ENCODE results near the gene ITGB5.

The ITGB5 gene

DNA sequence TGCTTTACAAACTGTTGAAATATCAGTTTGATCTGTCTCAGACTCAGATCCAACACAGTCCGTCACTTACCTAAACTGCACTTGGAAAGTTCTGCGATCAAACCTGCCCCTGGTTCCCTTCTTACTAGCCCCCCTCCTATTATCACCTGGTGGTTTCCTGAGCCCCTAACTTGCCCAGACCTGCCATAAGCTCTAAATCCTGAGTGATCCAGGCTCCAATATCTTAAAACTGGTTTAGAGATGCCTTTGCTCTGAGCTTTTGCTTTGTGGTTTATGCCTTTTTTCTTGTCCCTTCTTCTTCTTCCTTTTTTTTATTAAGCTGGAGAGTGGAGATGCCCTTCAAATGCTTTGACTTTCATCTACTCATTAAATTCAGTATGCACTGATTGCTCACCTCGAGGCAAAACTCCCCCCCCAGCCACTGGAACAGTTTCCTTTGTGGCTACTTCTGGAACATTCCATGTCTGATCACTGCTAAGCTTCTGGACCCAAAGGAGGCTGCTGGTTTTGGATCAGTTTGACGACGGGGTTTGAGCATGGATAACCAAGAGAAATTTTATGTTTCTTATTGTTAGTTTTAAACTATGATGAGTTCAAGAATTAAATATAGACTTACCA lies 3.5 kb upstream of the ITGB5 start:
- DNase-seq, result no peak

- DNase-seq, result no peak
Observed at GRCh38 chr3:124888482-124889441, 1.6 kb upstream of the ITGB5 start.

- DNase-seq, result no peak
Observed at GRCh38 chr3:124887932-124888298, 750 bp upstream of the ITGB5 start.

DNA sequence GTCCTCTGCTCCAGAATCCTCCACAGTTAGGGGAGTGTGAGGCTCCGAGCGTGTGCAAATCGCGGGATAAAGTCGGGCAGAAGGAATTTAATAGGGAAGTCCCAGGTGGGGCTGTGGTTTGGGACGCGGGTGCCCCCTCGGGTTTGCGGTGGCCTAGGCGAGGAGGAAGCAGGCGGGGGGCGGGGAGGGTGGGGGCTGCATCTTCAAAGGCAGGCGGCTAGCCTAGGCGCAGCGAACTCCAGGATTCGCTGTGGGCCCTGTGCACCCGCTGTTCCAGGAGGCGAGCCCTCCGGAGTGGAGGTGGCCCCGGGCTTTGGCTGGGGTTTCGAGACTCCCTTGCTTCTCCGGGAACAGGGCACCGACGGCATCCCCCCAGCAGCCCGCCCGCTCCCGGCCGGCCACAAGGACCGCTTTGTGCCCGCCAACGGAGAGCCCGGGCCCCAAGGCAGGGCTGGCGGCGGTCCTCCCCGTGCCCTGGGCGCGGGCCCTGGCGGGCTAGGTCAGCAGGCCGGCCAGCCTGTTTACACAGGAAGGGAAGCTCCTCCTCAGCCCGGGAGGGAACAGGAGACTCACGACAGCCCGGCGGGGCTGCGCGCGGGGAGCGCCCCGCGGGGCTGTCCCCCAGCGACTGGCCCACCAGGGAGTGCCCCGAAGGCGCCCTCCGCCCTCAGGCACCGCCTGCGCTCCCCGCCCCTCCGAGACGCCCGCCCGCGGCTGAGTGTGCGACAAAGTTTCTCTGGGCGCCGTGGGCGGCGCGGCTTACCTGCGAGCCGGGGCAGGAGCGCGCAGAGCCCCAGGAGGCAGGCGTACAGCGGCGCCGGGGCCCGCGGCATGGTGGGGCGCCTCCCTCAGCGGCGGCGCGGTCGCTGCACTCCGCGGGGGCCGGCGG lies 753 bp downstream of the ITGB5 start:
- peak; percentile 27 to 47 for DNase-seq

DNA sequence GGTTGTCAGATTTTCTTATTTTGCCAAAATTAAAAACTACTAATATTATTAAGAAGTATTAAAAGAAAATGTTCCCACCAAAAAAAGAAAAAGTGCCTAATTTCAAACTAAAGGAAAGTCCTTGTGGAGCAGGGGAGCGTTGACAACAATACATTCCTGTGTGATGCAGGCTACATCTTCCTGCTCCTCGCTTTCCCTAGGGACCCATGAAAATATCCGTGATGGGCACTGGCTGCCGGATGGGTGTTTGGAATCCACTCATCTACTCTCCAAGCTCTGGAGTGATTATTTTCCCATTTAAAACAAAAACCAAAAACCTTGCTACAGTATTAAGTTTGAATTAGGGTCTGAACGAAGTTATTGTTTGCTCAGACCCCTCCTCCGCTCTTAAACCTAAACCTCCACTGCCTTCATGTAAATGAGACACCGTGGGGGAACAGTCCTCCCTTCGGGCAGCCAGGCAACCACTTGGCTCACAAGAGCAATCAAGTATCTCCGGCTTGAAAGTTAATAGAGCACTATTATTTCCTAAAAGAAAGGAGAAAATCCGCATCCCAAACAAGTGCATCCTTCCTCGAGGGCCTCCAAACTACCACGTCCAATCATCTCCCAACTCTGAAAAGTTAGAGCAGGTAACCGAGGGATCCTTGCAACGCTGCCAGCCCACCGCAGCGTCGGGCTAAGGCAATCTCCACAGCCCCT lies 1.5 kb downstream of the ITGB5 start:
- DNase-seq, result peak in 1 of 2 experiments; percentile 47

GRCh38 chr3:124884474-124885101 lies 2.6 kb downstream of the ITGB5 start:
- DNase-seq, result no peak

- DNase-seq, result no peak
Observed at GRCh38 chr3:124883766-124884473, 3.2 kb downstream of the ITGB5 start.

DNA sequence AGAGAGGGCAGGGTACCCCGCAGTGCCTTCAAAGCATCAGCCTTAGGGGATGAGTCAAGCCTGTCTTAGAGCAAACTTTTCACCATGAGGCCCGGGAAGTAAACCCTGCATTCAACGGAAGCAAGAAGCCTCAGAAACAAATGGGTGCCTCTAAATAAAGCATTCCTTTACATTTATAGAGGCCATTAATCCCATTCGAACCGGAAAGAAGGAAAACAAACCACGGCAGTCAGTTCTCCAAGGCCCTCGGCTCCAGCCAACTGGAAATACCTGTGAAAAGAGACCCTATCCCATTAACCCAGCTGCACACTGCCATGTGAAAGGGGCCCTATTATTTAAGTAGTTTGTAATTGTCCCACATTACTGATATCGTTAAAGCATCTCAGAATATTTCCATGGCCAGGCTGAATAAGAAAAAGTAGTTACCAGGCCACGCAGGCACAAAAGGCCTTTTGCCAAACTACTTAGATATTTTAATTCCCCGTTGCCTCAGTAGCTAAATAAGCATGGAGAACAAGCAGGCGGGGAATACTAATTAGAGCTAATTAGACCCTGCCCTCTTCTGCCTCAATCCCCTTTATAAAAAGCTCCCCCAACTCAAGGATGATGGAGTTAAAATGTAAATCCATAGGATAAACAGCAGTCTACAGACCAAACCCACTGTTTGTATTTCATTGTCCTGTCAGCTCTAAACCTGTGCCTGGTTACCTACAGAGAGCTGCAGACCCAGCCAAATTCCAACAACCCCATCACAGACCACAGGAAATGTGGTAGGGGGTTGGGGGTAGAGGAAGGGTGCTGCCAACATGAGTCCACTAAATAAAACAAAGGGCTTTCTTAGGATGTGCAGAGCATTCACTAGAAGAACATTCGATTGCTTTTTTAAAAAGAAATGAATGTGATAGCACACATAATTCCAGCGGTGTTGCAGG lies 4.1 kb downstream of the ITGB5 start:
- no peak for DNase-seq

DNA sequence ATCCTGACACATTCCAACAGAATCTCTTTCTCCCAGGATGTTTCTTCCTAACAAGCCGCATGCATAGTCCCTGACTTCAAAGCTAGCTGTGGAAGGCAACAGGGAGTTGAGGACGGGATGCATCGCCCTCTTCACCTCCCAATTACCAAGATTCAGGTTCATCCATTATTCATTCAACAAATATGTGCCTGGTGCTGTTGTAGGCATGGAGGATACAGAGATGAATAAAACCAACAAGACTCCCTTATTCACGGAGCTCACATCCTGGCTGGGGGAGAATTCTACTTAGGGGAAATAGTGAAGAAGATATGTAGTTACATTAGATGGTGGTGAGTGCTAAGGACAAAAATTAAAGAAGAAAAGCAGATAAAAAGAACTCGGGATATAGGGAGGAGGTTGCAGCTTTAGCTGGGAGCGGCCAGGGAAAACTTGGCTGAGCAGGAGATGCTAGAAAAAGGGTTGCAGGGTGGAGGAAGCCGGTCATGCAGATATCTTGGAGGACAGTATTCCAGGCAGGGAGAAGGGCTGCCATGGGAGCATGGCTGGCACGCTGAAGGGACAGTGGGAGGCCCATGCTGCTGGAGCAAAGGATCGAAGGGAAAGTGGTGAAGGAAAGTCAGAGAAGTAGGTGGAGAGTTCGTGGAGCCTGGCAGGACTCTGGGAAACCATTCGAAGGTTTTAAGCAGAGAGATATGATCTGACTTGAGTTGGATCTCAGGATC lies 5.0 kb downstream of the ITGB5 start:
- no peak for DNase-seq

DNA sequence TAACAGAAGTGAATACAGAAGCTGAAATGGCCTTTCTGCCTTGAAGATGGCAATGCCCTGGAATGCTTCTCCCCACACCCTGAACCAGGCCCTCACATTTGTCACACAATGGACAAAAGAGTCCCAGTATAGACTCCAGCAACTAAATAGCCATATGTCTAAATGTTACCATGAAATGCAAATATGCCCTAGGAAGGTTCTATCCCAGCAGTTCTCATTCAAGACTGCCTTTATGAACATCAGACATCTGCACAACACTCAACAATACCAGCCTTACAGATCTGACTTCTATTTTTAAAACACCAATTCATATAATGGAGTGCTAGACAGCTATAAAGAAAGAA lies 7.9 kb downstream of the ITGB5 start:
- no peak for DNase-seq

- DNase-seq, result peak; percentile 93 to 100
Observed at GRCh38 chr3:124878561-124879336, 8.4 kb downstream of the ITGB5 start.

DNA sequence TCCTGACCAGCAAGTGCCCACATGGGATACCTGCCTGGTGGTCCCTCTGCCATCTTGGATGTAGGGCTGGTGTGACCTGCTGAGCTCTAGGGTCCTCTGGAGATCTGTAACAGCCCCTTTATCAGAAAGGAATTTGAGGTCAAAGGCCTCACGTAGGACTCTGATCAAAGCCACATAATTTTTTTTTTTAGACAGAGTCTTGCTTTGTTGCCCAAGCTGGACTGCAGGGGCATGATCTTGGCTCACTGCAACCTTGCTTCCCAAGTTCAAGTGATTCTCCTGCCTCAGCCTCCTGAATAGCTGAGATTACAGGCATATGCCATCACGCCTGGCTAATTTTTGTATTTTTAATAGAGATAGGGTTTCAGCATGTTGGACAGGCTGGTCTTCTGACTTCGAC lies 9.5 kb downstream of the ITGB5 start:
- no peak for DNase-seq

DNA sequence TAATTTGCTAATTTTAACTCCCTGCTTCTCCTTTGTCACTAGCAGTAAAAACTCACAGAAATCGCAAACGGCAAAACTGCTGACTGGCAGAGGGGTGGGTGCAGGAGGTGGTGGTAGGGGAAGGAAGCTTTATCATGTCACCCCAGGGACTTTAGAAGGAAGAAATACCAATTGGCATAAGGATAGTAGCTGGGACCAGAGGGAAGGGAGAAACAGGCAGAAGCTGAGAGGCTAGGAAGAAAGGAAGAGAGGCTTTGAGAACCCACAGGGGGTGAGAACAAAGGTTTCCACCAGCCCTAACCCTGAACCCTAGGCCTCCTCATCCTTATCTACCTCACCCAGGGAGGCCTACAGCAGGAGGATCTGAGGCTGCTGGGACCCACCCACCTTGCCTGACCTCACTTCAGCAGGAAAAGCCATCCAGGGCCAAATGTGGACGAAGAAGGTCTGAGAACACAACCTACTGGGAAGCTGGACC lies 10.7 kb downstream of the ITGB5 start:
- no peak for DNase-seq

DNA sequence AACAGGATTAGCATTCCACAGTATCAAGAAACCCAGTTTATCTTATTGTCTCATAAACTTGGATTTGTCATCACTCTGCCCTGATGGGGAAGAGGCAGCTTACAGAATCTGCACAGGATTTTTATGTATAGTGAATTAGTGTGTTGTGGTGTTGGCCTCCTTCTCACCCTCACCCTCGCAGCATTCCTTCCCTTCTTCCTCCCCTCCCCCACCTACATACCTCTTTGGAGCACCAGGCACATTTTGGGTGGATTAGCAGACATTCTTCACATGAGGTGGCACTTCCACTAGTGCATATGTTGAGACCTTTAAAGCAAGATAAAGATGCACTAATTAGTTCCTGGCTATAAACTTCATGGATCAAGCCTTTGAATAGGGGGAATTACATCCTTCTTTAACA lies 13.9 kb downstream of the ITGB5 start:
- no peak for DNase-seq

- no peak for DNase-seq
Observed at GRCh38 chr3:124867511-124867910, 19.7 kb downstream of the ITGB5 start.

- DNase-seq, result no peak
Observed at GRCh38 chr3:124862006-124862405, 25.2 kb downstream of the ITGB5 start.

DNA sequence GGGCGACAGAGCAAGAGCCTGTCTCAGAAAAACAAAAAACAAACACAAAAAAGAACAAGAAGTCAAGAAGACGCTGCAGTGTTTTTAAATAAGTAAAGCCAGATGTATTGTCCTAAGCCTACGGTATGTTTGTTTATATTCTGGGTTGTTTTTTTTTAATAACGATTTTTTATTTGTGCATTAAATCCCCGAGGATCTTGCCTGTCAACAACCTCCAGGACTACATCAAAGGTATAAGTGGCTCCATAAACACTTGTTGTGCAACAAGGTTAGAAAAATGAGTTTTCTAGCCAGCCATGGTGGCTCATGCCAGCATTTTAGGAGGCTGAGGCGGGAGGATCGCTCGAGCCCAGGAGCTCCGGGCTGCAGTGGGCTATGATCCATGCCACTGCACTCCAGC lies 26.1 kb downstream of the ITGB5 start:
- no peak for DNase-seq

DNA sequence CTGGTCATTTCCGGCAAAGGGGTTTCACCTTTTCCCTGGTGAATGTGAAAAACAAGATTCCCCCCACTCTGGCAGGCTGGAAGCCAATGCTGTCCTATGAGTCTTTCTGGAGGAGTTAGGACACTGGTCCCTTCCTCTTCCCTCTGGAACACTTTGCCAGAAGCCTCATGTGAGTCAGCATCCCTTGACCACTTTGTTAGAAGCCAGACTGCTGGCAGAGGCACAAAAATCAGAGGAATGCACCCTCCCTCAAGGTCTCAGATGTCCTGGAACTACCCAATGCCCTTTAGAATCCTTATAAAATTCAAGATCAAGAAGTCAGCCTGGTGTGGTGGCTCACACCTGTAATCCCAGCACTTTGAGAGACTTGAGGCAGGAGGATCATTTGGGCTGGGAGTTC lies 26.6 kb downstream of the ITGB5 start:
- DNase-seq, result peak; percentile 85 to 97

GRCh38 chr3:124859025-124859424 lies 28.1 kb downstream of the ITGB5 start:
- DNase-seq, result no peak

Data from SW 1271 (cell line).